GM10266 (cell line): ENCODE measurements around the gene ZCWPW1.

Source experiments
- DNase-seq: peaks from one replicate; pipeline ENCODE4 v3.0.0; 2012; ENCODE audit errors: extremely low spot score
- CTCF ChIP-seq: IDR thresholded peaks from 2 replicates; pipeline ENCODE4 v1.5.1; 2012; ENCODE audit warnings: mild to moderate bottlenecking, low read depth; ENCODE audit not compliant: control insufficient read depth, insufficient read depth; ENCODE audit errors: missing control alignments

ZCWPW1 gene

GRCh38 chr7:100438172-100438571 lies 9.7 kb upstream of the ZCWPW1 start:
- no peak for DNase-seq
- TF ChIP-seq CTCF = no peak

DNA sequence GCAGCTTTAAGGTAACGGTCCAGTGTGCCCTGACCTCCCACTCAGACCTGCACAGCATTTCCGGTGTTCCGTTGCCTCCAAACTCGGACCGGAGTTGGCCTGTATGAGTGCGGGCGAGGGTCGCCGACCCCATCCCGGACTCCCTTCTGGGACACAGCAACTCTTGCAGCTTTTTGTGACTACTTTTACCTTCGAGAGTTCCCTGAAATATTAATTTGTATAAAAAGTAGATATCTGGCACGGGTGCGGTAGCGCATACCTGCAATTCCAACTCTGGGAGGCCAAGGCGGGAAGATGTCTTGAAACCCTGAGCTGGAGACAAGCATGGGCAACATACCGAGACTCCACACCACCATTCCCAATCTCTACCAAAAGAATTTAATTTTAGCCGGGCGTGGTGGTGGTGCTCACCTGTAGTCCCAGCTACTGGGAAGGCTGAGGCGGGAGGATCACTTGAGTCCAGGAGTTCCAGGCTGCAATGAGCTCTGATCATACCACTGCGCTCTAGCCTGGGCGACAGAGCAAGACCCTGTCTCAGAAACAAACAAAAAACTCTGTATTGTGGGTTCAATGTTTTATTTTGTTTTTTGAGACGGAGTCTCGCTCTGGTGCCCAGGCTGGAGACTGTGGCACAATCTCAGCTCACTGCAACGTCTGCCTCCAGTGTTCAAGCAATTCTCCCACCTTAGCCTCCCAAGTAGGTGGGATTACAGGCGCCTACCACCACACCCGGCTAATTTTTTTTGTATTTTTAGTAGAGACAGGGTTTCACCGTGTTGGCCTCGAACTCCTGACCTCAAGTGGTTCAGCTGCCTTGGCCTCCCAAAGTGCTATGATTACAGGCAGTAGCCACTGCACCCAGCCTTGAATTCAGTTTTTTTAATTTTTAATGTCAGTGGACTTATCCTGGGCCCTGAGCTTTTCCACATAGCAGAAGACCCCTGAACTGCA lies 8.9 kb upstream of the ZCWPW1 start:
- no peak for TF ChIP-seq CTCF
- DNase-seq = no peak

DNA sequence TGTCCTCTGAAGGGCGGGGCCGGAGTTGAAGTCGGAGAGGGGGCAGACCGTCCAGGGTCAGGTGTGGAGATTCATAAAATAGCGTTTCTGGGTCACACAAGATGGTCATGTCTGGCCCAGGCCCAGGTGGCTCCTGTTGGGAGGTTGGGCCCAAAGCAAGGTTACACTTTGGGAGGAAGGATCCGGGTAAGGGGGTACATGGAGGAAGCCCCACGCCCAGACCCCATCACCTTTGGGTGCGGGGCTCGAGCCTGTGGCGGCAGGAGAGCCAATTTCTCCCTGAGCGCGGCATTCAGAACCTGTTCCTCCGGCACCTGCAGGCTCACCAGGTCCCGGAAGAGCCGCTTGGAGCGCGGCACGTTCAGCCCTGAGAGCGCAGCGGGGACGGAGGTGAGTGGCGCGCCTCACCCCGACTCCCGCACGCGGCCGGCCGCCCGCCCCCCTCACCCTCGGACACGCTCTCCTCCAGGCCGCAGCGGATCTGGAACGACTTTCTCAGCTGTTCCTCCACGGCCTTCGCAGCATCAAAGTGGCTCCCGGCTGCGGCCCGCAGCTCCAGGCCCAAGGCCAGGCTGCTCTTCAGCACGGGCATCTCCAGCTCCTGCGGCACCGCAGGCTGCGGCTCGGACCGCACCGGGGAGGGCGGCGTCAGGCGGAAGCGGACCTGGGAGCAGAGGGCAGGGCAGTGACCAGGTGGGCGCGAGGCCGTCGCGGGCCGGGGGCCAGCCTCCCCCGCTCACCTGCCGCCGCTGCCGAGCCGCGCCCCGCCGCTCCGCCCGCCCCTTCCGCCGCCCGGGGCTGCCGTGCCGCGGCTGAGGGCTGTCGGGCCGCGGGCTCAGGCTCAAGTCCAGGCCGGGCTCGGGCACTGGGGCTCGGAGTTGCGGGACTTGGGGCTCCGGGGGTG lies 7.2 kb upstream of the ZCWPW1 start:
- TF ChIP-seq CTCF = no peak
- peak; percentile 58 for DNase-seq

DNA sequence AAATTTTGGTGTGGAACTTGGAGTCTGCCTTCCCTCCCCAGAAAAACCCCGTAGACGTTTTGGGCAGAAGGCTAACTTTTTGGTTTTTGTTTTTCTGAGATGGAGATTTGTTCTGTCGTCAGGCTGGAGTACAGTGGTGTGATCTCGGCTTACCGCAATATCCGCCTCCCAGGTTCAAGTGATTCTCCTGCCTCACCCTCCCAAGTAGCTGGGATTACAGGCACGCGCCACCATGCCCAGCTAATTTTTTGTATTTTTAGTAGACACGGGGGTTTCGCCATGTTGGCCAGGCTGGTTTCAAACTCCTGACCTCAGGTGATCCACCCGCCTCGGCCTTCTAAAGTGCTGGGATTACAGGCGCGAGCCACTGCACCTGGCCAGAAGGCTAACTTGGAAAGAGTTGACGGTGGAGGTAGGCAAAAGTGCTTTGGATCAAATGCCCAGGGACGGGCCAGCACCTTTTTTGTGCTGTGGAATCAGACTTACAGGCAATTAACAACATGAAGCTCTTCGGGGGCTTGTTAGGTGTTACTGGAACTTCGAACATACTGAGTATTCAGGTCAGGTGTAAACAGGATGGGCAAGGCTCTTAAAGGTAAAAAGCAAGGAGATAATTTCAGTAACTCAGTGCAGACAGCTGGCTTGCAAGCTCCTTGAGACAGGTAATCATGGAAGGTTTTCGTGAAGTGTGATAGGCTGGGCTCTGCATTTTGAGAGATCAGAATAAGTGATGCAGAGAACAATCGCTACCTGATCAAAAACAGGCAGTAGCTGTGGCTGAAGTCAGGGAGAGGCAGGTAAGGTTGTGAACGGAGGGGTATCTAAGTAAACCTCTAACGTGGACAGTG lies 6.0 kb upstream of the ZCWPW1 start:
- no peak for DNase-seq
- TF ChIP-seq CTCF = no peak

DNA sequence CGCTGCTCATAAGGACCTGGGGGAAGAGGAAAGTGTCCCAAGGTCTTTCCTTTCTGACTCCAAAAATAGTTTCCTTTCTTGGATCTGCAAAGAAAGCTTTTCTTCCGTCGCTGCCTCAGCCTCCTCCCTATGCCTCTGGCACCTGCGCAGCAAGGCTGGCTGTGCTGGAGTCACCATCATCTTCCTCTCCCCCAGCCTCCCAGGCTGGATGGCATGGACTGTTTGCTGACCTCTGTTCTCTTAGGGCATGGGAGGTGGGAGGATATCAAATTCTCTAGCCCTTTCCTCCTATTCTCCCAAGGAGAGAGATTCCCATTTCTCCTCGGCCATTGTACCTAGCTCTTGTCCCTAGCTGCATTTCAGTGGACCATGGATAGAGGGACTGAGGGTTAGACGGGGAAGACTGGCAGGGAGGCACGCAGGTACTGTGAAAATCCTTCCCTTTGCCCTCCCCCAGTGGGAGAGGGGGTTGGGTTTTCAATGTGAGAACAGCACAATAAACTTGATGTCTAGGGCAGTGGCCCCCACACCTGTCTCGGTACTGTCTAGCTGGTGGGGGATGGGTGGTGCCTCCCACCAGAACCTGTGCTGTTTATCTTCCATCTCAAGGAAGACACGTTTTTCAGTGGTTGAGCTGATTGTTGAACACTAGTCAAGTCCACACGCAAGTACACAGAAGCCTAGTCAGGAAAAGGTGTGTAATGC lies 5.2 kb upstream of the ZCWPW1 start:
- DNase-seq = no peak
- no peak for TF ChIP-seq CTCF

GRCh38 chr7:100433276-100433591 lies 4.7 kb upstream of the ZCWPW1 start:
- no peak for DNase-seq
- no peak for TF ChIP-seq CTCF
